Neural progenitor cell (in vitro differentiated cells): ENCODE results near the gene MMP25. TPM values are rescaled to one million over a fixed set of nuclear protein-coding genes. Genes with fewer than 3 reads are reported as not detected.
A peak's percentile ranks its signal among the peaks of the same experiment; 100 is the strongest.

Experiments used
- DNase-seq: peaks from one replicate; pipeline ENCODE4 v3.0.0-alpha.2; 2016; ENCODE audit warnings: low spot score
- H2AFZ ChIP-seq: fragments of 200-600 bp; sonication (generic); replicated peaks from 2 replicates; pipeline ENCODE4 v1.6.1; 2016; ENCODE audit warnings: antibody characterized with exemption
- H3F3A ChIP-seq: fragments of 200-600 bp; sonication (generic); 2 replicates; pipeline ENCODE4 v1.6.1; 2016; ENCODE audit warnings: antibody characterized with exemption, low read depth
- H3K27ac ChIP-seq: fragments of 200-600 bp; sonication (generic); 2 replicates; pipeline ENCODE4 v1.5.1; 2016; ENCODE audit warnings: mild to moderate bottlenecking
- H3K27me3 ChIP-seq: fragments of 200-600 bp; sonication (generic); 2 replicates; pipeline ENCODE4 v1.6.1; 2016; ENCODE audit warnings: mild to moderate bottlenecking, moderate library complexity
- H3K36me3 ChIP-seq: fragments of 200-600 bp; sonication (generic); 2 replicates; pipeline ENCODE4 v1.5.1; 2016
- H3K4me1 ChIP-seq: fragments of 200-600 bp; sonication (generic); 2 replicates; pipeline ENCODE4 v1.6.1; 2016; ENCODE audit warnings: mixed run types
- H3K4me2 ChIP-seq: fragments of 200-600 bp; sonication (generic); 2 replicates; pipeline ENCODE4 v1.6.1; 2016
- H3K4me3 ChIP-seq: fragments of 200-600 bp; sonication (generic); 2 replicates; pipeline ENCODE4 v1.5.1; 2016
- H3K79me2 ChIP-seq: fragments of 200-600 bp; sonication (generic); 2 replicates; pipeline ENCODE4 v1.6.1; 2016; ENCODE audit warnings: low read depth
- H3K9ac ChIP-seq: fragments of 200-600 bp; sonication (generic); 2 replicates; pipeline ENCODE4 v1.6.1; 2016
- H3K9me3 ChIP-seq: fragments of 200-600 bp; sonication (generic); 2 replicates; pipeline ENCODE4 v1.5.1; 2016; ENCODE audit warnings: low read depth
- H4K20me1 ChIP-seq: fragments of 200-600 bp; sonication (generic); 2 replicates; pipeline ENCODE4 v1.6.1; 2016; ENCODE audit warnings: low read depth
- H3K27ac Mint-ChIP-seq: 3 replicates; pipeline ENCODE4 v1.8.0; 2021; ENCODE audit warnings: mixed read lengths
- H3K27me3 Mint-ChIP-seq: 2 replicates; pipeline ENCODE4 v1.8.0; 2022; ENCODE audit warnings: low read depth, mild to moderate bottlenecking, inconsistent platforms, moderate library complexity, mixed read lengths; ENCODE audit not compliant: insufficient read depth
- H3K36me3 Mint-ChIP-seq: 3 replicates; pipeline ENCODE4 v1.8.0; 2021; ENCODE audit warnings: mixed read lengths
- H3K4me1 Mint-ChIP-seq: 3 replicates; pipeline ENCODE4 v1.8.0; 2021; ENCODE audit warnings: mixed read lengths
- H3K4me3 Mint-ChIP-seq: 3 replicates; pipeline ENCODE4 v1.8.0; 2021; ENCODE audit warnings: mild to moderate bottlenecking, moderate library complexity, mixed read lengths
- H3K9me3 Mint-ChIP-seq: 3 replicates; pipeline ENCODE4 v1.8.0; 2020; ENCODE audit warnings: mixed read lengths
- EZH2 ChIP-seq: fragments of 200-600 bp; sonication (generic); IDR thresholded peaks from 2 replicates; pipeline ENCODE4 v1.6.1; 2017; ENCODE audit warnings: antibody characterized with exemption, mild to moderate bottlenecking, moderate library complexity
- EZH2phosphoT487 ChIP-seq: fragments of 200-600 bp; sonication (generic); IDR thresholded peaks from 2 replicates; pipeline ENCODE4 v1.6.1; 2017; ENCODE audit warnings: antibody characterized with exemption
- total RNA-seq: library from RNA; depleted of rRNA; stranded (reverse); fragments of >200 nt; gene quantifications from 2 replicates; pipeline ENCODE4 v1.2.3, GENCODE V29; 2015; ENCODE audit warnings: low replicate concordance
- TF ChIP-seq, protein P1 (sequence below): fragments of 200-600 bp; sonication (generic); IDR thresholded peaks from 2 replicates; pipeline ENCODE4 v1.5.1; 2017; ENCODE audit warnings: antibody characterized with exemption, mild to moderate bottlenecking

Gene MMP25, protein sequence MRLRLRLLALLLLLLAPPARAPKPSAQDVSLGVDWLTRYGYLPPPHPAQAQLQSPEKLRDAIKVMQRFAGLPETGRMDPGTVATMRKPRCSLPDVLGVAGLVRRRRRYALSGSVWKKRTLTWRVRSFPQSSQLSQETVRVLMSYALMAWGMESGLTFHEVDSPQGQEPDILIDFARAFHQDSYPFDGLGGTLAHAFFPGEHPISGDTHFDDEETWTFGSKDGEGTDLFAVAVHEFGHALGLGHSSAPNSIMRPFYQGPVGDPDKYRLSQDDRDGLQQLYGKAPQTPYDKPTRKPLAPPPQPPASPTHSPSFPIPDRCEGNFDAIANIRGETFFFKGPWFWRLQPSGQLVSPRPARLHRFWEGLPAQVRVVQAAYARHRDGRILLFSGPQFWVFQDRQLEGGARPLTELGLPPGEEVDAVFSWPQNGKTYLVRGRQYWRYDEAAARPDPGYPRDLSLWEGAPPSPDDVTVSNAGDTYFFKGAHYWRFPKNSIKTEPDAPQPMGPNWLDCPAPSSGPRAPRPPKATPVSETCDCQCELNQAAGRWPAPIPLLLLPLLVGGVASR
- total RNA-seq = 0.58 and 0.62 TPM in 2 replicates

DNA sequence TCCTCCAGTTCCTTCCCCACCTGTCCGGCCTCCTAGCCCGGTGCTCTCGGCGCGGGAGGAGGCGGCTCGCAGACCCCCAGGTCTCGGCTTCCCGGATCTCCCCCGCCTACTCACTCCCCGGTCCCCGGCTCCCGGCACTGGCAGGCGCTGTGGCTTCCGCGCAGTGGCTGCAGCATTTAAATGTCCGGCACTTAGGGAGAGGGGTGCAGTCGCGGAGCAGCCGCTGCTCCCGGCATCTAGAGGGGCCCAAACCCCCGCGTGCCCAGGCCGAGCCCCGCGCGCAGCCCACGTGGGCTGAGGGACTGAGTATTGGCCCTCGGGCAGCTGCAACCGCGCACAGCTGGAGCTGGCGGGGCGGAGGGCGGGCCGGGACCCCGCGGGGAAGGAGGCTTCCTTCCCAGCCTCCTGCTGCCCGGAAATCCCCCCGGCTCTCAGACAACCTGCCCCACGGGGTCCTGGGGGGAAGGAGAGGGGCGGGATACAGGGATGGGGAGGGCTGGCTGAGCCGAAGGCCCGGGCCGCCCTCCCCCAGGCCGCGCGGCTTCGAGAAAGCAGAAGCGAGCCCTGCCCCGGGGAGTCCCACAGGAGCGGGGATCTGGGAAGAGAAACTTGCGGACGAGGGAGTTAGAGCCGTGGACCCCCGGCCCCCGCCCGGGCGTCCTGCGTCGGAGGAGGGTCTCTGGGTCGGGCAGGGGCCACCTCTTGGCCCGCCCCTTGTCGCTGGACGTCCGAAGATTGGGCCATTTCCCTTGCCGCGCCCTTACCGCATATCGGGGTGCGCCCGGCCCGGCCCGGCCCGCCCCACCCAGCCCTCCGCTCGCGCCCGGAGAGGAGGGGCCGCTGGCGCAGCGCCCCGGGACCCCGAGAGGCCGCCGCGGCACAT, at the start of gene MMP25:
Gene MMP25, plus strand, starts transcription at position 804 of the 883 bp plus-strand sequence. CDS start 357 bp downstream, outside the sequence.
- H3K36me3 ChIP-seq = no peaks in the 10 kb centered on the region
- H3K27me3 ChIP-seq = peaks cover 97% of the 10 kb centered on the region
- peak within 1 kb of the TSS; percentile 86 for H3K4me3 Mint-ChIP-seq

DNA sequence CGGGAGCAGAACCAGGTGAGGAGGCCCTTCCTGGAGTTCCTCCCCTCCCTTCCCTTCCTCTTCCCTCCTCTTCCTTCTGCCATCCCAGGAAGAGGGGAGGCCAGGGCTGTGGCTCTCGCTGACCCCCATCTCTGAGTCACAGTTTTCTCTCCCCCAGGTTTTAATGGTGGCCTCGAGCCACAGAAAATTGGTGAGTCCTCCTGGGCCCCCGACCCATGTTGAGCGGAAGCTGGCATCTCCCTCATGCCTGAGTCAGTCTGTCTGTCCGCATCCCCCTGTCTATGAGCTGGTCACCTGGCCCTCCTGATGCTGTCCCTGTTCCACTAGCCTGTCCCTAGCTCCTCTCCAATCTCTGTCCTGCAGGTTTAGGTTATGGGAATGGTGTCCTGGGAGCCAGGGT, 46.4 kb upstream of the MMP25 start:
- H3K27ac ChIP-seq = no peak overlapping the region
- Mint-ChIP-seq H3K4me3 (peak overlapping the region; percentile 13), H3K36me3 (no peaks in the 10 kb centered on the region), H3K9me3 (peaks cover 2% of the 10 kb centered on the region), H3K27ac (no peak overlapping the region), H3K27me3 (peaks cover 8% of the 10 kb centered on the region), H3K4me1 (peaks cover 2% of the 10 kb centered on the region)
- no peak for TF ChIP-seq EZH2phosphoT487
- TF ChIP-seq EZH2 = no peak
- TF ChIP-seq, protein P1, sequence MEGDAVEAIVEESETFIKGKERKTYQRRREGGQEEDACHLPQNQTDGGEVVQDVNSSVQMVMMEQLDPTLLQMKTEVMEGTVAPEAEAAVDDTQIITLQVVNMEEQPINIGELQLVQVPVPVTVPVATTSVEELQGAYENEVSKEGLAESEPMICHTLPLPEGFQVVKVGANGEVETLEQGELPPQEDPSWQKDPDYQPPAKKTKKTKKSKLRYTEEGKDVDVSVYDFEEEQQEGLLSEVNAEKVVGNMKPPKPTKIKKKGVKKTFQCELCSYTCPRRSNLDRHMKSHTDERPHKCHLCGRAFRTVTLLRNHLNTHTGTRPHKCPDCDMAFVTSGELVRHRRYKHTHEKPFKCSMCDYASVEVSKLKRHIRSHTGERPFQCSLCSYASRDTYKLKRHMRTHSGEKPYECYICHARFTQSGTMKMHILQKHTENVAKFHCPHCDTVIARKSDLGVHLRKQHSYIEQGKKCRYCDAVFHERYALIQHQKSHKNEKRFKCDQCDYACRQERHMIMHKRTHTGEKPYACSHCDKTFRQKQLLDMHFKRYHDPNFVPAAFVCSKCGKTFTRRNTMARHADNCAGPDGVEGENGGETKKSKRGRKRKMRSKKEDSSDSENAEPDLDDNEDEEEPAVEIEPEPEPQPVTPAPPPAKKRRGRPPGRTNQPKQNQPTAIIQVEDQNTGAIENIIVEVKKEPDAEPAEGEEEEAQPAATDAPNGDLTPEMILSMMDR = no peak
- H3K4me2 ChIP-seq = no peak overlapping the region
- no peak overlapping the region for H3K9ac ChIP-seq
- H3K27me3 ChIP-seq = peaks cover 4% of the 10 kb centered on the region
- H3K79me2 ChIP-seq = no peaks in the 10 kb centered on the region
- no peak overlapping the region for H2AFZ ChIP-seq
- peaks cover 3% of the 10 kb centered on the region for H4K20me1 ChIP-seq
- H3K9me3 ChIP-seq = no peaks in the 10 kb centered on the region
- H3F3A ChIP-seq = peaks cover 3% of the 10 kb centered on the region
- no peak overlapping the region for H3K4me3 ChIP-seq
- no peaks in the 10 kb centered on the region for H3K4me1 ChIP-seq
- no peak for DNase-seq
- no peaks in the 10 kb centered on the region for H3K36me3 ChIP-seq

More for the DNA sequence above, at the start of gene MMP25:
- Histone ChIP-seq H3K79me2 (no peaks in the 10 kb centered on the region), H3F3A (peaks cover 30% of the 10 kb centered on the region), H3K9ac (no peak within 1 kb of the TSS), H3K27ac (no peak within 1 kb of the TSS), H4K20me1 (peaks cover 13% of the 10 kb centered on the region), H3K4me2 (peak within 1 kb of the TSS; percentile 91), H2AFZ (peak within 1 kb of the TSS; percentile 55), H3K9me3 (no peaks in the 10 kb centered on the region), H3K4me1 (no peaks in the 10 kb centered on the region), H3K4me3 (peak within 1 kb of the TSS; percentile 58)
- no peaks in the 10 kb centered on the region for H3K9me3 Mint-ChIP-seq
- H3K4me1 Mint-ChIP-seq = peaks cover 5% of the 10 kb centered on the region
- no peaks in the 10 kb centered on the region for H3K36me3 Mint-ChIP-seq
- peak; percentile 66 for DNase-seq
- TF ChIP-seq, protein P1 = no peak
- peak; percentile 50 for TF ChIP-seq EZH2phosphoT487
- peak; percentile 81 for TF ChIP-seq EZH2
- peaks cover 42% of the 10 kb centered on the region for H3K27me3 Mint-ChIP-seq
- H3K27ac Mint-ChIP-seq = no peak within 1 kb of the TSS

DNA sequence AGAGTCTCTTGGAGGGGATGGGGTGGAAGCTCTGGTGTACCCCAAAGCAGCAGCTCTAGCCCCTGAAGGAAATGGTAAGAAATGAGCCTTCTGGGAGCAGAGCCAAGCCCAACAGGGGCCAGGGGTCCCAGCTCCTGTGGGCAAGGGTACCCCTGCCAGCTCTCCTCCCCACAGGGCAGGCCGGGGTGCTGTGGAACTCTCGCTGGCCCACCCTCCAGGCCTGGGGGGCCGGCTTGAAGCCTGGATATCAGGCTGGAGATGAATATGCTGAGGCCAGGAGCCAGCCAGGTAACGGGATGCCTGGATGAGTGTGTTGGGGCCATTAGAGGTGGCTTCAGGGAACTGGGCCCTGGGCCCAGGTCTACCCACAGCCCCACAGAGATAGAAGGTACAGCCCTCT, 45.8 kb upstream of the MMP25 start:
- Histone ChIP-seq H3K79me2 (no peaks in the 10 kb centered on the region), H4K20me1 (peaks cover 8% of the 10 kb centered on the region), H3K4me2 (no peak overlapping the region), H3K27me3 (peaks cover 10% of the 10 kb centered on the region), H3F3A (peaks cover 9% of the 10 kb centered on the region), H3K9ac (no peak overlapping the region), H3K4me3 (no peak overlapping the region), H3K4me1 (no peaks in the 10 kb centered on the region), H3K36me3 (no peaks in the 10 kb centered on the region), H3K9me3 (no peaks in the 10 kb centered on the region), H3K27ac (no peak overlapping the region), H2AFZ (no peak overlapping the region)
- TF ChIP-seq, protein P1 = no peak
- TF ChIP-seq EZH2phosphoT487 (no peak), EZH2 (no peak)
- Mint-ChIP-seq H3K9me3 (peaks cover 2% of the 10 kb centered on the region), H3K4me1 (peaks cover 4% of the 10 kb centered on the region), H3K4me3 (no peak overlapping the region), H3K27ac (no peak overlapping the region), H3K36me3 (no peaks in the 10 kb centered on the region), H3K27me3 (peaks cover 11% of the 10 kb centered on the region)
- DNase-seq = no peak
